ENCODE data around the gene SPINK5.

SPINK5 gene

DNA sequence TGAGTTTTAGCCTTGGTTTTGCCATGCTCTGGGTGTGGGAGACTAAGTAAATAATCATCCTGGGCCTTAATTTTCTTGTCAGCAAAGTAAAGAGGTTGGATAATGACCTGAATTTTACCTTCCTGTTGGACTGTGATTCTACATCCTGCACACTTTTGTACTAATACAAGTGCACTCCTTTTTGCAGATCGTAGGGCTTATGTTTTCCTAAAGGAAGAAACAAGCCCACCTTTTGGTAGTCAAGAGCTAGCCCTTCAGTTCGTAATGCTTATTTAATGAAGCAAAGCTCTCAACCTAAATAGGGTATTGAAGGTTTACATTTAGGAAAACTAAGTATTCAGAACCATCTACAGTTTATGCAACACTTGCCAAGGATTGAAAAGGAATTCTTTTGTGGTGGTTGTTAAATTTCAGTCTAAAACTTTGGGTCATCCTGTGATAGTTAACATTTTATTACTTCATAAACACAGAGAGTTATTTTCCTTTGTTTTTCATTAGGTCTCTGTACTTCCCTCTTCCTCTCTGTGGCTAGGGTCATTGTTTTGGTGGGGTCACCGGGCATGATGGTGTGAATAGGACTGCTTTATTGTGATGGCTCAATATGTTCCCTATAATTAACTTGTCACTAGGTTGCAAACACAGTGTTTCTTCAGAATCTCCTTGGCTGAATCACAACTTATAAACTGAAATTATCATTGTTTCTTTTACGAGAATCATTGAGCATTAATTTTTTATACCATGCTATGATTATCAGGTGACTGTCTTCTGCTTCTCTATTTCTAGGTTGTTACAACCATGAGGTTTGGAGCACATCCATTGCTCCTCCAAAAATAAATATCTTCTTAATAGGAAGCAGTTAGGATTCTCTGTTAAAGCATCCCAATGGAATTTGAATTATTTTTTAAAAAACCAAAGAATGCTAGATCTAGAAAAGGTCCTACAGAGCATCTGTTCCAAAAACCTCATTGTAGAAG is 28.5 kb downstream of the SPINK5 start:
- DNase-seq (ENCODE audit: low read depth), result no peak

DNA sequence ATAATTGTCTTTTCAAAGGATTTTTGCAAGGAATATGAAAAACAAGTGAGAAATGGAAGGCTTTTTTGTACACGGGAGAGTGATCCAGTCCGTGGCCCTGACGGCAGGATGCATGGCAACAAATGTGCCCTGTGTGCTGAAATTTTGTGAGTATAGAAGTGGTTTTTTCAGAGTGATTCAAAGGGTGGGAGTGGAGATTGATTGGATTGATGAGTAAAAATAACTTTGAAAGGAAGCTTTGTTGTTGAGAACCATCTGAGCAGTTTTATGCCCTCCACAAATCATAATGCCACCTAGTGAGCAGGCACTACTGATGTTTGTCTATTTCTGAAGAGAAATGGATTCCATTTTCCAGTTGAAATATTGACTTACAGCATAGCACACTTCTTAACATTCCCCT is 30.6 kb downstream of the SPINK5 start:
- no peak for DNase-seq (ENCODE audit: low read depth)

DNA sequence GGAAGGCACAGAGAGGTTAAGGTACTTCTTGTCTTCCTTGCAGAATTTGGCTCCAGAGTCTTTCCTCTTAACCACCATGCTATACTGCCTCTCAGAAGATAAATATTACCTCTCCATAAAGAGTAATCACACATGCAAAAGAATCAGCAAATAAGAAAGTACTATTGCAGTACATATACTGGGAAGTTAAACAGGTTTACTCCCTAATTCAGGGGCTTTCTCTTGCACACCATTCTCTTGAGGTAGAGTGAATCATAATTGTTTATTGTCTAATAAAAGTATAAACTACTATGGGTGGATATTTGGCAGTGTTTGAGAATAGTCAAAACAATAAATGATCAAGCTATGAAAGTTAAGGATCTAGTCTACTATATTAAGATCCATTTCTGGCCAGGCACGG is 40.4 kb downstream of the SPINK5 start:
- no peak for DNase-seq (ENCODE audit: low read depth)

DNA sequence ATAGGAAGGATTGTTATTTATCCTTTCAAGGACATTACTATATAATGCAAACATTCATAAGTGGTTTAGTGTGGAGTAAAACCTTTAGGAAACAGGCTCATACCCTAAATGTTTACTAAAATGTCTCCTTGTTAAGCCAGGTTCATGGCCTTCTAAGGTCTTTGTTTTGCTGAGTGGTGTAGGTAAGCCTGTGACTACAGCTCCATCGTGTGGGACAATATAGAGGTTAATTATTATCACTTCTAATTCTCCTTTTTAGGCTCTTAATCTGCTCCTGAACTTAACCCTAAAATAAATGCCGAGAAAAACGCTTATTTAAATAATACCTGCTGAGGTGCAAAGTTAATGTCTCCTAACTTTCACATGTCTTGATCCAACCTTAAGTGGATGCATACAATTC is 43.8 kb downstream of the SPINK5 start:
- no peak for DNase-seq (ENCODE audit: low read depth)

DNA sequence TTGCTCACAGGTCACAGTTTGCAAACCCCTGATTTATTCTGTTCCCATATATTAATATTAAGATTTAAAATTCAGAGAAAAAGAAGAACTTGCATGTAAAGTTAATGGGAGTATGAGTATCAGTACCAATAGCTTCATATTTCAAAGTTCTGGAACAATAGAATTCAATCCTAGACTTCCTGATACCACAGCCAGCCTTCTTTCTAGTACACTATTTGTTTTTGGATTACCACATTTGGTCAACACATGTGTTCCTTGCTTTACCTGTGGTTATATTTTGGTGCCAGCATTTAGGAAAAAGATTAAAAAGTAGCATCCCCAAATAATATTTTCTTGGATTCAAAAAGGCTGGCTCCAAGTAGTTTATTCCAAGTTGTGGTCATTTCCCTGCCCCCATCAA is 49.5 kb downstream of the SPINK5 start:
- DNase-seq (ENCODE audit: low read depth), result no peak

DNA sequence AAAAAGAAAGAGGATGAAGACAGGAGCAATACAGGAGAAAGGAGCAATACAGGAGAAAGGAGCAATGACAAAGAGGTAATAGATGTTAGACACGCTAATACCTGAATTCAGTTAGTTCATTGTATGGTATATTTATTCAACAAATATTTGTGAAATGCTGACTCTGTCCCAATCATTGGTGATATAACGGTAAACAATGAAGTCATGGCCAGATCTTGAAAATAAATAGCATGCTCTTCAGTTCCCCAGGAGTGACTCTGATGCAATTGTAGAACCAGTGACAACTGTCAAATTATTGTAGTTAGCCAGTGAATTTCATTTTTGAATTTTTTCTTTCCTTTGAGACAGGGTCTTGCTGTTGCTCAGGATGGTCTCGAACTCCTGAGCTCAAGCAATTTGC is 56.5 kb downstream of the SPINK5 start:
- DNase-seq (ENCODE audit: low read depth), result no peak

DNA sequence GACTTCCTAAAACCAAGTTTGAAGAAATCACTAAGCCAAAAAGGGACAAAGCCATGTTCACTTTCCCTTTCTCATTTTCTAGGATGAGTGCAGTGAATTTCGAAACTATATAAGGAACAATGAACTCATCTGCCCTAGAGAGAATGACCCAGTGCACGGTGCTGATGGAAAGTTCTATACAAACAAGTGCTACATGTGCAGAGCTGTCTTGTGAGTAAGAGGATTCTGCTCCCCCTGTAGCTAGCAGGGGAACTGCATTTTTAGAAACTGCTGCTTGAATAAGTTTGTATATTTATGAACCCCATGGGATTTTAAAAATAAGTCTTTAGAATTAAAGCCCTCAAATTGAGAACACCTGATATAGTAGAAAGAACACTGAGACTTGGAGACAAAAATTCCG is 61.9 kb downstream of the SPINK5 start:
- no peak for DNase-seq (ENCODE audit: low read depth)

DNA sequence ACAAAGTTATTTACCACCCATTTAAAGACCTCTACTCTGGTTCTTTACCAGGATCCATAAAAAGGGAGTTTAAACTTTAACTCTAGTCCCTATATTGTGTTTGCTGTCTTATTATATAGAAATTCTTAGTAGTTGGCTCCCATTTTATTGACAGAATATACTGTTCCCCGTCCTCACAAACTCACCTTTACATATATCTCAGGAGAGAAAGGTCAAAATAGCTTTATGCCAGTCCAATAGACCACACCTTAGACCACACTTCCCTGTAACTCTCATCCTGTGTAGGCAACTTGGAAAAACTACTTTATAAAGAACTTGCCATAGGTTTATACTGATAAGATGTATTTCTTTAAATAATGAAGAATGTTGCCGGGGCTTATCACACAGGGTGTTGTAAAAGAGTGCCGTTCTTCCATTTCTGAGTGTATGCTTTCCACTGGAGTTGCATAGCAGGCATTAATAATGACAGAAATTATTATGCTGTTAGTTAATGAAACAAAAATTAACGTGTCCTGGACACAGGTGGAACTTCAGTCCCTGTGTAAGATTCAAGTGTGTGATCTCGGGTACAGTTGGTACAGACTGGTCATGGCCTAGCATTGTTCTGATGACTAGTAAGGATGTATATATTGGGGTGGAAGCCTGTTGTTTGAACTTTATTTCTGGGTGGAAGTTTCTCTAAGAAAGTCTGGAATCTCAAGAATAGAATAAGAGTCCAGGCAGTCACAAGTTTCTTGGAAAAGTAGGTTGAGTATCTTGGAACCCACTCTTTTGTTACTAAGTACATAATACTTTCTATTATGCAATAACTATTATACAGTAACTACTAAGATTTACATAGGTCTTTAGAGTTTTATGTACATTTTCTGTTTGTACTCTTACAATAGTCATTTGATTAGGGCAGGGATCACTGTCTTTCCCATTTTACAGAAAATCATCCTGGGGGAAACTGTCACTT is 71.6 kb downstream of the SPINK5 start:
- no peak for DNase-seq (ENCODE audit: low read depth)

DNA sequence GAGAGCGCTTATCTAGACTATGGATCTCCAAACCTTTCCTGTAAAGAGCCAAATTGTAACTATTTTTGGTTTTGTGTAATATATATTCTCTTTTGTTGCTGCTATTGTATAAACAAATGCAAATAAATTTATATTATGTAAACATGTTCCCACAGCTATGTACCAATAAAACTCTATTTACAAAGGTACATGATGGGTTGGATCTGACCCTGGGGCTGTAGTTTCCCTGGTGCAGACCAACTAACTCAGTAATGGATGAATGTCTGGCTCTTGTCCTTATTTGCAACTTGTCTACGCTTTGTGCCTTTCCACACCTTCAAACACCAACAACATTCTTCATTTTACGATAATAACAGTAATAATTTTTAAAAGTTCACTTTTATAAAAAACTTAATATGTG is 77.1 kb downstream of the SPINK5 start:
- no peak for DNase-seq (ENCODE audit: low read depth)

DNA sequence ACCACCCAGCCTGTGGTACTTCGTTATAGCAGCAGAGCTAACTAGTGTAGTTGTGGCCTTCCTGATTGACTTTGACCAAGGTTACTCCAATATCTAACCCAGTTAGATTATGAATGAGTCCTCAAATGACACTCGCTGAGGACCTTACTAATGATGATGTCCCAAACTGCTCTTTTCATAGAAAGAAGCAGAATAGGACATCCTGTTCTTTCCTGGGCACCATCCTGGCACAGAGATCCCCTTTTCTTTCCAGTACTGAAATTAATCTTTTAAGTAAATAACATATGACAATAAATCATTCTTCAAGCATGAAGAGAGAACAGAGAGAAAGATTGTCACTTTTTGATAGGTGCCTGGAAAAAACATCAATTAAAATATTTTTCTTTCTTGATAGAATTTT is 77.9 kb downstream of the SPINK5 start:
- DNase-seq (ENCODE audit: low read depth), result no peak

DNA sequence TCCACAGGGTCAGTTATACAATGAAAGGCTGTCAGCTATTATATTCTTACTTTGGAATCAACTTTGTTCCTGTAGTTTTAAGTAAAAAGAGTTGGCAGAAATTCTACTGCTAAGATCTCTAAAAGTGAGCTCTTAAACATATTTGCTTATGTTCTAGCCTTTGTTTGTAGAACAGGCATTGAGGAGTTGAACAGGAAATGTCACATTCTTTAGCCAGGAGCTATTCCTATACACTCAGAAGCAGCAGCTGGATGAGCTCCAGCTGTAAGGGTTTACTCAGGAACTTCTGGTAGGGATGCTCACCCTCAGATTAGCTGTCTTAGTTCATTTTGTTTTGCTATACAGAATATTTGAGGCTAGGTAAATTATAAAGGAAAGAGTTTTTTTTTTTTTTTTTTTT is 82.1 kb downstream of the SPINK5 start:
- no peak for DNase-seq (ENCODE audit: low read depth)

DNA sequence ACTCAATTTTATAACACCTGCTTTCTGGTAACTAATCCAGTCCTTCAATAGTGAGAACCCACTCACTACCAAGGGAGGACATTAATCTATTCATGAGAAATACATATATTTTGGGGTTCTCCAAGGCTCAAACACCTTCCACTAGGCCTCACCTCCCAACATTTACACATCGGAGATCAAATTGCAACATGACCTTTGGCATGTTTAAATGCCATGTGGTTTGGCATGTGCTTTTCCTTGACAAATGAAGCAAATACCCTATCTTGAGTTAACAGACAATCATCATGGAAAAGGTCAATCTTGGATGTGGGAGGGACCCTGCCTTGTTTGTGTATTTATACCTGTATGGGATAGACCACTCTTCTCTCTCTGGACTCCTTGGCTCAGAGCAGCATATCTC is 82.7 kb downstream of the SPINK5 start:
- DNase-seq (ENCODE audit: low read depth), result no peak

DNA sequence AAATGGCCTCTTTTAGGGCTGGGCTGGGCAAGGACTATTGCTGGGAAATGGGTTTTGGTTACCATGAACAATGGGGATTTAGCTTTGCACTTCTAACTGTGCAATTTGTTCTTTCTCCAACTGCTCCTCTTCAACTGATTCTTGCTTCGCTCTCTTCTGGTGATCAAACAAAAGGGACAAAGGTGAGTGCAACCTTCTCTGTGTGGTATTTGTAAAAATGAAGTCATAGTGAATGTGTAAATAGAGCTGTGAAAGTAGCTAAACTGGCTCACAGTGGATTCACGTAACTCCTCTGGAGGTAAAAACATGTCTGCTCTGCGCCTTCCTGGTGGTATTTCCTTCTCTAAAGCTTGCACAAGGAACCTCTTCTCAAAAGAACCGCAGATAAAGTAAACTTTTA is 83.6 kb downstream of the SPINK5 start:
- DNase-seq (ENCODE audit: low read depth), result no peak

DNA sequence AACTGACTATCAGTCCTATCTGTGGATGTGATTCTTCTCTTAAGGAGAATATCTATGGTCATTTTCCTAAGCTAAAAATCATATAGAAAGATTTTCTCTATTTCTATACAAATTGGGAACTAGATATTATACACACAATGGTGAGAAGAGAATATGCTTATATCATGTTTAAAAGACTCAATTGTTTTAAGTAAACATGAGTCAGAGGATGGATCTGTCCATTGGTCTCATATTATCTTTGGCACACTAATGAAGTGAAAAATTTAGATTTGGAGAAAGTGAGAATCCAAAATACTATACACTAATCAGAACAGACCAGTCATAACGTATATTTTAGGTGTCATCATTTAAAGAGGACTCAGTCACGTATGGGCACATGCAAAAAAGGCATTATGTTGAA is 88.1 kb downstream of the SPINK5 start:
- no peak for DNase-seq (ENCODE audit: low read depth)

DNA sequence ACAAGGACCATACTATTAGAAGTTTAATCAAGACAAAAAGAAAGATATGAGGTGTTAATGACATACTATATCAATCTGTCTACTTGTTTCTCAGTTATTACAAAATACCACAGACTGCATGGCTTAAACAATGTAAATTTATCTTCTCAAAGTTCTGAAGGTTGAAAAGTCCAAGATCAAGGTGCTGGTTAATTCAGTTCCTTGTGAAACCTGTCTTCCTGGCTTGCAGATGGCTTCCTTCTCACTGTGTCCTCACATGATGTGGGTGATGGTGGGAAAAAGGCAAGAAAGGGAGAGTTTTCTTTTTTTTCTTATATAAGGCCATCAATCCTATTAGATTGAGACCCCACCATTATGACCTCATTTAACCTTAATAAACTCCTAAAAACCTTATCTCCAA is 89.0 kb downstream of the SPINK5 start:
- no peak for DNase-seq (ENCODE audit: low read depth)

DNA sequence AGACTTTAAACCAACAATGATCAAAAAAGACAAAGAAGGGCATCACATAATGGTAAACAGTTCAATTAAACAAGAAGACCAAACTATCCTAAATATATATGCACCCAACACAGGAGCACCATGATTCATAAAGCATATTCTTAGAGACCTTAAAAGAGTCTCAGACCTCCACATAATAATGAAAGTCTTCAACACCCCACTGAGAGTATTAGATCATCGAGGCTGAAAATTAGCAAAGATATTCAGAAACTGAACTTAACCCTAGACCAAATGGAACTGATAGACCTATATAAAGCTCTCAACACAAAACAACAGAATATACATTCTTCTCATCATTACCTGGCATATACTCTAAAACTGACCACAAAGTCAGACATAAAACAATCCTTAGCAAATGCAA is 92.8 kb downstream of the SPINK5 start:
- no peak for DNase-seq (ENCODE audit: low read depth)

DNA sequence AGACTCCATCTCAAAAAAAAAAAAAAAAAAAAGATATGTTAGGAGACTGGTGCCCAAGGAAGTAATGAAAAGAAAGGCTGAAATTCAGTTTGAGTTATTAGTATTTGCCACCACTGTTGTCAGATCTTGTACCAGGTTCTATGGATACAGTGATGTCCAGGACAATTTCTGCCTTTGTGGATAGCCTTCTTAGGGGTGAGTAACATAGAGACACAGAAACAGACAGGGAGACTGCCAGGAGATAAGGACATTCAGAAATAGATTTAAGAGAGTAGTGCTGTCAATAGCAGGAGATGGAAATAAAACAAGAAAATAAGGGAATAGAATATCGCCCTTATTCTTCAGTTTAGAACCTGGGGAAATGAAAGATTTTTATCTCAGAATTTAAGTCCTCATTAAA is 98.3 kb downstream of the SPINK5 start:
- no peak for DNase-seq (ENCODE audit: low read depth)

DNA sequence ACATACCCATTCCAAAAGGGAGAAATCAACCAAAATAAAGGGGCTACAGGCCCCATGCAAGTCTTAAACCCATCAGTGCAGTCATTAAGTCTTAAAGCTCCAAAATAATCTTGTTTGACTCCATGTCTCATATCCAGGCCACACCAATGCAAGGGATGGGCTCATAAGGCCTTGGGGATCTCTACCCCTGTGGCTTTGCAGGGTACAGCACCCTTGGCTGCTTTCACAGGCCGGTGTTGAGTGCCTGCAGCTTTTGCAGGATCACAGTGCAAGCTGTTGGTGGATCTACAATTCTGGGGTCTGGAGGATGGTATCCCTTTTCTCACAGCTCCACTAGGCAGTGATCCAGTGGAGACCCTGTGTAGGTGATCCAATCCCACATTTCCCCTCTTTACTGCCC is 99.6 kb downstream of the SPINK5 start:
- DNase-seq (ENCODE audit: low read depth), result no peak

DNA sequence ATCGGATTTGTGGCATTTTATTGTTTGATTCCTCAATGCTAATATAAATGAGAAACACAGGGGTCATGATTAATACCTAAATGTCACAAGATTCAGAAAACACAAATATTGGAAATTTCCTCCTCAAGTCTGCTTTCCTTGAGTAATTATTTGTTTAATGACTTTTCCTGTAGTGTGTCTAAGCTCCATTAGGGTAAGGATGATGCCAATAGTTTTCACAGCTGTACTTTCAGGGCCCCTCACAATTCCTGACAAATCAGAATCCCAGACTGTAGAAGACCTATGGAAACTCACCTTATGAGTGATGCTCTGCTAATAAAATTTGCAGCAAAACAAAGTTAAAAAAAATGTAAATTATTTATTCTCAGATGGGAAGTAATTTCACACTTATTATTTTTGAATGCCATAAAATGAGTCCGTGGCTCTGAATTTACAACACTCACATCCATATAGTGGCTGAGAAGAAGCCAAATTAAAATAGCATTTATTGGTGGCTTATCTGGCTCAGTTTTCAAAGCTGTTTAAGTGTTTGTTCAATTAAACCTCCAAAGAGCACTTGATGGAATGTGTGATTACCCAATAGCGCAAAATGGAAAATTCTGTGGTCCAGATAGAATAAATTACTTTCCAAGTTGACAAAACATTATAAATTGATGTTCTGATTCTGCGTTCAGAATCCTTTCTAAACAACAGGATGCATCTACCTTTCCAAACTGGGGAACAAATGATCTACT is 102.9 kb downstream of the SPINK5 start:
- DNase-seq (ENCODE audit: low read depth), result no peak

DNA sequence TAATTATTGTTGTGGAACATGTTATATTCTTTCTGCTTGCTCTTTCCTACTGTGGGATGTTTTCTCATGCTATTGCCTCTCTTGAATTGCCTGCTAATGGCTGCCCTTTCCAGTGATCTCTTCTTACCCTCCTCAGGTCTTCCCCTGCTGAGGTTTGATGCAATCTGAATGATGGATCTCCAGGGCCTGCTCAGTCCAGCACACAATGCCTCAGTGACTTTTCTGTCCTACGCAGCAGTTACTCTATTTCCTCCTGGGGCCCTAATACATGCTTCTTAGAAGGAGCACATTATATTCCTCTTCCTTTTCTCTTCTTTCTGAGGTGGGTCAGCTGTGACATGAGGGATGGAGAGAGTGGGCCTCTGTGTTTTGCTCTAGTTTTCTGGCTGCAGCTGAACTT is 104.5 kb downstream of the SPINK5 start, which contains the start of gene SPINK14:
TSS of gene SPINK14 (plus strand) at position 301 of the 400 bp plus-strand sequence. CDS start 1,187 bp downstream, outside the sequence.
- DNase-seq (ENCODE audit: low read depth), result no peak

DNA sequence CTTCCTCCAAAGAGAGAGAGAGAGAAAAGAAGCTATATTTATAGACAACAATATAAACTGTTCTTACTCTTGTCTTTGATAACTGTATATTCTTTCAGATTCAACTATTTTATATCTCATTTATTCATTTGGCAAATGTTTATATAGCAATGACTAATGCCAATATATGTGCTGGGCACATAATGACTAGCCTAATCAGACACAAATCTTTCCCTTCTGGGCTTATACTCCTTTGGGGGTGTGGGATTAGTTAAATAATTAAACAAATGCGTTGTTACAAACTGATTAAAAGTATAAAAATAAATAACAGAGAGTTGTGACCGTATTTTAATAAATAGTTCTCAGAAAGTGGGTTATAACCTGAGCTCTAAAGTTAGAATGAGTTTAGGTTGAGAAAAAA is 108.6 kb downstream of the SPINK5 start:
- no peak for DNase-seq (ENCODE audit: low read depth)

DNA sequence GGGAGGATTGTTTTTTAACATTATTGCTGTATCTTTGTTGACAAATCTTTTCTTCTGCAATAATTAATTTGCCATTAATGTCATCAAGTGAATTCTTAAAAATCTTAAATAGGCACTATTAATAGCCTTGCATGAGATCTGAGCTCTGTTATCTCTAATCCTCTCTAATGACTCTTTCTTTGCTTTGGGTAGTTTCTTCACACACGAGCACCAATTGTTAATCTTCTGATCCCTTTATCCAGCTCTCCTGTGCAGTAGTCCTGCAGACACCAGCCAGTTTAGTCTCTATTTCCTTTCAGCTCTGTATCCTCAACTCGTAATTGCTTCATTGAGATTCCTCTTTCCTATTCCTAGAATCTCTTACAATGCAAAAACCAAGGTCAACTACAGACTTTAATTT is 112.7 kb downstream of the SPINK5 start:
- no peak for DNase-seq (ENCODE audit: low read depth)

All from HS-27A (cell line).